ENCODE data around the gene GZF1. TPM values are rescaled to one million over a fixed set of nuclear protein-coding genes. Genes with fewer than 3 reads are reported as not detected.

GZF1 gene
- total RNA-seq, 4 donors from 2014 or later, result 10.4 to 22.8 (median 21.0) TPM

- peaks cover 0 to 8% (median 6%) of the 10 kb centered on the region in 4 donors for H3K4me1 ChIP-seq
- DNase-seq (ENCODE audit: extremely low spot score), result no peak
- H3K36me3 ChIP-seq, result no peaks in the 10 kb centered on the region
- 49% methylated on average over 9 of the region's 9 CpGs for WGBS
- H3K4me3 ChIP-seq, result no peak overlapping the region
- TF ChIP-seq, protein P1, sequence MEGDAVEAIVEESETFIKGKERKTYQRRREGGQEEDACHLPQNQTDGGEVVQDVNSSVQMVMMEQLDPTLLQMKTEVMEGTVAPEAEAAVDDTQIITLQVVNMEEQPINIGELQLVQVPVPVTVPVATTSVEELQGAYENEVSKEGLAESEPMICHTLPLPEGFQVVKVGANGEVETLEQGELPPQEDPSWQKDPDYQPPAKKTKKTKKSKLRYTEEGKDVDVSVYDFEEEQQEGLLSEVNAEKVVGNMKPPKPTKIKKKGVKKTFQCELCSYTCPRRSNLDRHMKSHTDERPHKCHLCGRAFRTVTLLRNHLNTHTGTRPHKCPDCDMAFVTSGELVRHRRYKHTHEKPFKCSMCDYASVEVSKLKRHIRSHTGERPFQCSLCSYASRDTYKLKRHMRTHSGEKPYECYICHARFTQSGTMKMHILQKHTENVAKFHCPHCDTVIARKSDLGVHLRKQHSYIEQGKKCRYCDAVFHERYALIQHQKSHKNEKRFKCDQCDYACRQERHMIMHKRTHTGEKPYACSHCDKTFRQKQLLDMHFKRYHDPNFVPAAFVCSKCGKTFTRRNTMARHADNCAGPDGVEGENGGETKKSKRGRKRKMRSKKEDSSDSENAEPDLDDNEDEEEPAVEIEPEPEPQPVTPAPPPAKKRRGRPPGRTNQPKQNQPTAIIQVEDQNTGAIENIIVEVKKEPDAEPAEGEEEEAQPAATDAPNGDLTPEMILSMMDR (IDR thresholded peaks at IDR 0.05), result peak; percentile 52 to 64 (median 59)
- no peak for TF ChIP-seq POLR2AphosphoS5 (IDR thresholded peaks at IDR 0.05)
- H3K27ac ChIP-seq (replicated peaks in 1 of 4), result no peak overlapping the region
- no peaks in the 10 kb centered on the region for H3K27me3 ChIP-seq
- intact Hi-C loops (cut with DNase I), result loop anchor here (10.0 kb wide), 1 partner anchor 286 kb away; no protein-coding TSS in a partner anchor
- no peaks in the 10 kb centered on the region for H3K9me3 ChIP-seq
Measured at GRCh38 chr20:23340524-23340923, 21.5 kb upstream of the GZF1 start.

GRCh38 chr20:23341073-23341472, 20.9 kb upstream of the GZF1 start:
- 61% methylated on average over 2 of the region's 2 CpGs for WGBS
- no peaks in the 10 kb centered on the region for H3K9me3 ChIP-seq
- no peaks in the 10 kb centered on the region for H3K36me3 ChIP-seq
- H3K27me3 ChIP-seq, result no peaks in the 10 kb centered on the region
- H3K4me1 ChIP-seq, result peaks cover 0 to 8% (median 6%) of the 10 kb centered on the region in 4 donors
- no peak for DNase-seq (ENCODE audit: extremely low spot score)
- intact Hi-C loops (cut with DNase I), result loop anchor here (10.0 kb wide), 1 partner anchor 286 kb away; no protein-coding TSS in a partner anchor
- TF ChIP-seq POLR2AphosphoS5 (IDR thresholded peaks at IDR 0.05) (no peak), EP300 (IDR thresholded peaks at IDR 0.05) (no peak), POLR2A (IDR thresholded peaks at IDR 0.05; ENCODE audit: low read depth) (no peak)
- TF ChIP-seq, protein P1 (IDR thresholded peaks at IDR 0.05), result no peak
- H3K27ac ChIP-seq (replicated peaks in 1 of 4), result no peak overlapping the region
- H3K4me3 ChIP-seq, result no peak overlapping the region

DNA sequence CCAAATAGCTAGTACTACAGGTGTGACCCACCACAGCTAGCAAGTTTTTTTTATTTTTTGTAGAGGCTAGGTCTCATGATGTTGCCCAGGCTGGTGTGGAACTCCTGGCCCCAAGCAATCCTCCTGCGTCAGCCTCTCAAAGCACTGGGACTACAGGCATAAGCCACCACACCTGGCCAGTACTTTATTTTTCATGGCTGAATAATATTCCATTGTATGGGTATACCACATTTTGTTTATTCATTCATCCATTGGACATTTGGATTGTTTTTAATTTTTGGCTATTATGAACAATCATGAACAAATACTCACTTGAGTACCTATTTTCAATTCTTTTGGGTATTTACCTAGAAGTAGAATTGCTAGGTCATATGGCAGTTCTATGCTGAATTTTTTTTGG, 18.4 kb upstream of the GZF1 start:
- Histone ChIP-seq H3K27ac (replicated peaks in 1 of 4) (no peak overlapping the region), H3K27me3 (no peaks in the 10 kb centered on the region), H3K4me1 (peaks cover 0 to 8% (median 4%) of the 10 kb centered on the region in 4 donors), H3K9me3 (no peaks in the 10 kb centered on the region), H3K4me3 (no peak overlapping the region), H3K36me3 (no peaks in the 10 kb centered on the region)
- TF ChIP-seq POLR2AphosphoS5 (IDR thresholded peaks at IDR 0.05) (no peak), EP300 (IDR thresholded peaks at IDR 0.05) (no peak), POLR2A (IDR thresholded peaks at IDR 0.05; ENCODE audit: low read depth) (no peak)
- TF ChIP-seq, protein P1 (IDR thresholded peaks at IDR 0.05), result no peak
- 100% methylated on average over 1 of the region's 1 CpG for WGBS
- DNase-seq (ENCODE audit: extremely low spot score), result no peak
- intact Hi-C loops (cut with DNase I), result loop anchor here (10.0 kb wide), 1 partner anchor 289 kb away; no protein-coding TSS in a partner anchor

GRCh38 chr20:23344336-23344735, 17.6 kb upstream of the GZF1 start:
- intact Hi-C loops (cut with DNase I), result loop anchor here (10.0 kb wide), 1 partner anchor 290 kb away; no protein-coding TSS in a partner anchor
- peaks cover 5 to 14% (median 9%) of the 10 kb centered on the region in 4 donors for H3K4me1 ChIP-seq
- 85% methylated on average over 2 of the region's 5 CpGs for WGBS
- DNase-seq (ENCODE audit: extremely low spot score), result no peak
- H3K27ac ChIP-seq (replicated peaks in 1 of 4), result no peak overlapping the region
- no peaks in the 10 kb centered on the region for H3K9me3 ChIP-seq
- H3K27me3 ChIP-seq, result no peaks in the 10 kb centered on the region
- no peak for TF ChIP-seq EP300 (IDR thresholded peaks at IDR 0.05)
- TF ChIP-seq POLR2AphosphoS5 (IDR thresholded peaks at IDR 0.05), result no peak
- TF ChIP-seq, protein P1 (IDR thresholded peaks at IDR 0.05), result no peak
- no peak for TF ChIP-seq POLR2A (IDR thresholded peaks at IDR 0.05; ENCODE audit: low read depth)
- no peak overlapping the region for H3K4me3 ChIP-seq
- no peaks in the 10 kb centered on the region for H3K36me3 ChIP-seq

GRCh38 chr20:23346002-23346401, 16.0 kb upstream of the GZF1 start:
- no peak overlapping the region for H3K27ac ChIP-seq (replicated peaks in 1 of 4)
- no peaks in the 10 kb centered on the region for H3K36me3 ChIP-seq
- H3K9me3 ChIP-seq, result no peaks in the 10 kb centered on the region
- DNase-seq (ENCODE audit: extremely low spot score), result no peak
- intact Hi-C loops (cut with DNase I), result loop anchor here (5.0 to 10.0 kb wide), 3 partner anchors 266 to 659 kb away; no protein-coding TSS in a partner anchor
- H3K27me3 ChIP-seq, result no peaks in the 10 kb centered on the region
- 93% methylated on average over 4 of the region's 4 CpGs for WGBS
- H3K4me3 ChIP-seq, result no peak overlapping the region
- peaks cover 7 to 10% (median 9%) of the 10 kb centered on the region in 4 donors for H3K4me1 ChIP-seq
- no peak for TF ChIP-seq POLR2A (IDR thresholded peaks at IDR 0.05; ENCODE audit: low read depth)
- TF ChIP-seq EP300 (IDR thresholded peaks at IDR 0.05), result no peak
- TF ChIP-seq, protein P1 (IDR thresholded peaks at IDR 0.05), result no peak
- TF ChIP-seq POLR2AphosphoS5 (IDR thresholded peaks at IDR 0.05), result no peak

Data from esophagus muscularis mucosa (tissue), 4 donors.